ENCODE results near the gene BBLN. TPM values are rescaled to one million over a fixed set of nuclear protein-coding genes. Genes with fewer than 3 reads are reported as not detected.

Gene BBLN
- total RNA-seq, 1 experiment from 2014 or later = 154 TPM

DNA sequence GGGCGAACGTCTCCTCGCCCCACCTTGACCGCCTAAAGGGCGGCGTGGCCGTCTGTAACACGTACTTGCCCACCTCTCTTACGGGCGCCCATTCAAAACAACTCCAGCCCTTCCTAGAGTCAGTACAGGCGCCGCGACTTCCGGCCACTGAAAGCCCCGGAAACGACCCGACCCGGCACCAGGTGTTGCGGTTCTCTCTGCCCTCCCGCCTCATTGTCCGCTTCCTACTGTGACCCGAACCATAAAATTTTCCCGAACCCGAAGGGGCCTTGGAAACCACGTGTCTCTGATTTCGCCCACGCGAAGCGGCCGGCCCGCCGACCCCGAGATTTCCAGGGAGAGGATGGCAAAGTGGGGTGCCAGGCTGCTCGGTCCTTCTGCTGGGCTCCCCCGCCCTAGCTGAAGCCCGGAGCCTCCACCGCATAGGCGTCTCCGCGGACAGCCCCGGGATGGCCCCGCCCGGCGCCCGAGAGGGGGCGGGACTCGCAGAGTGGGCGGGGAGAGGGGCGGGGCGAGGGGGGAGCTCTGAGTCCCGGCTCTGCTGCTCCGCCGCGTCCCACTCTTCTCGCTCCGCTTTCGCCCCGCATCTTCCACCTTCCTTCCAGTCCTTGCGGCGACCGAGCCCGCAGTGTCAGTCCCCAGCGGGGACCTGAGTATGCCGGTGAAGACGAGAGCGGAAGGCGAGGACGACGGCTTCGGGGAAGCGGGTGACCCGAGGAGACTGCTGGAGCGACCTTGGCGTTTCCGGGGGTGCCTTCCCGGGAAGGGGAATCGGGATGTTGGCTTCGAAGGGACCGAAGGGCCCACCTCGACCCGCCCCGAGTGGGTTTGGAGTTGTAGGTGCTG is 31.9 kb upstream of the BBLN start:
- POLR2A ChIA-PET (ENCODE audit: unreplicated experiment) = interaction anchor here (0.5 to 1.5 kb wide), 7 partner anchors 9 to 199 kb away, joined by 3 to 14 read pairs (median 4); partner anchors contain the start of gene BBLN
- peak; percentile 77 to 92 for DNase-seq
- intact Hi-C loops (cut with micrococcal nuclease; ENCODE audit: unreplicated experiment) = loop anchor here (1.0 to 5.0 kb wide), 6 partner anchors 21 to 424 kb away; partner anchors contain the start of genes BBLN, GOLGA2, LCN2 and SLC27A4
- Histone ChIP-seq H3K27me3 (ENCODE audit: insufficient read depth, low read depth) (no peaks in the 10 kb centered on the region), H2AFZ (peak overlapping the region; percentile 94), H3K4me1 (replicated peaks; ENCODE audit: insufficient read depth) (peaks cover 22% of the 10 kb centered on the region), H3K79me2 (ENCODE audit: low read depth) (peaks cover 42% of the 10 kb centered on the region), H3K4me2 (peak overlapping the region; percentile 91), H3K27ac (peak overlapping the region; percentile 66), H4K20me1 (ENCODE audit: insufficient read depth) (peaks cover 16% of the 10 kb centered on the region), H3K9me2 (ENCODE audit: insufficient read depth) (no peaks in the 10 kb centered on the region), H3K36me3 (ENCODE audit: low read depth) (no peaks in the 10 kb centered on the region), H3F3A (ENCODE audit: insufficient read depth, low read depth) (peaks cover 13% of the 10 kb centered on the region; the same call in 1 of the 2 replicates), H3K4me3 (peak overlapping the region; percentile 86), H3K9me3 (ENCODE audit: insufficient read depth, low read depth) (no peaks in the 10 kb centered on the region)
- no TSS peak for BruUV-seq (replicated peaks)
- CTCF ChIA-PET = interaction anchor here (0.6 to 1.4 kb wide), 6 partner anchors 8 to 343 kb away, joined by 3 to 10 read pairs (median 3); partner anchors contain the start of gene CDK9
- TF ChIP-seq, protein P1, sequence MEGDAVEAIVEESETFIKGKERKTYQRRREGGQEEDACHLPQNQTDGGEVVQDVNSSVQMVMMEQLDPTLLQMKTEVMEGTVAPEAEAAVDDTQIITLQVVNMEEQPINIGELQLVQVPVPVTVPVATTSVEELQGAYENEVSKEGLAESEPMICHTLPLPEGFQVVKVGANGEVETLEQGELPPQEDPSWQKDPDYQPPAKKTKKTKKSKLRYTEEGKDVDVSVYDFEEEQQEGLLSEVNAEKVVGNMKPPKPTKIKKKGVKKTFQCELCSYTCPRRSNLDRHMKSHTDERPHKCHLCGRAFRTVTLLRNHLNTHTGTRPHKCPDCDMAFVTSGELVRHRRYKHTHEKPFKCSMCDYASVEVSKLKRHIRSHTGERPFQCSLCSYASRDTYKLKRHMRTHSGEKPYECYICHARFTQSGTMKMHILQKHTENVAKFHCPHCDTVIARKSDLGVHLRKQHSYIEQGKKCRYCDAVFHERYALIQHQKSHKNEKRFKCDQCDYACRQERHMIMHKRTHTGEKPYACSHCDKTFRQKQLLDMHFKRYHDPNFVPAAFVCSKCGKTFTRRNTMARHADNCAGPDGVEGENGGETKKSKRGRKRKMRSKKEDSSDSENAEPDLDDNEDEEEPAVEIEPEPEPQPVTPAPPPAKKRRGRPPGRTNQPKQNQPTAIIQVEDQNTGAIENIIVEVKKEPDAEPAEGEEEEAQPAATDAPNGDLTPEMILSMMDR (conservative IDR thresholded peaks at IDR 0.05) = no peak
- TF ChIP-seq EZH2 (IDR thresholded peaks at IDR 0.05; ENCODE audit: low read depth) = no peak

DNA sequence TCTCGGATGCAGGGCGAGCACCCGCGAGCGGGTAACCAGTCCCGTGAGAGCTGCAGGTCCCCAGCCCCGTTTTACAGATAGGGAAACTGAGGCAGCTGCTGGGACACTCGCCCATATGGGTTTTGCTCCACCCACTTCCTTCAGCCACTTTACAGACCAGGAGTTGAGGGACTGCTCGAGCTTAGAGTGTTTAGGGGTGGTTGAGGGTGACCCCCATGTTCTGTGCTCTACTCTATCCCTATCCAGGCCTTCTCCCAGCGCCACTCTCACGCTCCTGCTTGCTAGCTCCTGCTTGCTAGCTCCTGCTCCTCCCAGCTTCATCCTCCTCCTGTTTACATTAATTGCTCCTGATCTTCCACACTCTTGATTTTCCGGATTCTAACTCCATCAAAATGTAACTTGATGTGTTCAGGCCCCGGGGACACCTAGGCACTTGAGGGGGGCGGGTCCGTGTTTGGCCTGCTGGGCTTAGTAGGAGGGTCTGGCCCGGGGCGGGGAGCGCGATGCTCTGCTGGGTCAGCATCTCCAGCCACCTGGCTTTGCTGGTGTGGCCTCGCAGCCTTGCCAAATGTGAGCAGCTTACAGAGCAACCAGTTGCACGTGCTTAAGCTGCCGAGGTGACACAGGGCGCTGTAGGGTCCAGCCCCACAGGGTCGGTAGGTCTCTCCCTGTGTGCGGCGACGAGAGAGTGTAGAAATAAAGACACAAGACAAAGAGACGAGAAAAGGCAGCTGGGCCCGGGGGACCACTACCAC is 31.1 kb upstream of the BBLN start:
- CTCF ChIA-PET = interaction anchor here (0.6 to 1.4 kb wide), 6 partner anchors 9 to 343 kb away, joined by 3 to 5 read pairs (median 3); partner anchors contain the start of gene CDK9
- peak overlapping the region; percentile 94 for H2AFZ ChIP-seq
- BruUV-seq (replicated peaks) = TSS peak; percentile 87

More for the DNA sequence above, 31.1 kb upstream of the BBLN start:
- peaks cover 13% of the 10 kb centered on the region; the same call in 1 of the 2 replicates for H3F3A ChIP-seq (ENCODE audit: insufficient read depth, low read depth)
- no peaks in the 10 kb centered on the region for H3K27me3 ChIP-seq (ENCODE audit: insufficient read depth, low read depth)
- peaks cover 16% of the 10 kb centered on the region for H4K20me1 ChIP-seq (ENCODE audit: insufficient read depth)
- POLR2A ChIA-PET (ENCODE audit: unreplicated experiment) = interaction anchor here (0.5 to 1.5 kb wide), 7 partner anchors 8 to 200 kb away, joined by 3 to 14 read pairs (median 4); partner anchors contain the start of gene BBLN
- no peak for DNase-seq
- H3K4me2 ChIP-seq = peak overlapping the region; percentile 91
- H3K4me3 ChIP-seq = peak overlapping the region; percentile 86
- peaks cover 22% of the 10 kb centered on the region for H3K4me1 ChIP-seq (replicated peaks; ENCODE audit: insufficient read depth)
- intact Hi-C loops (cut with micrococcal nuclease; ENCODE audit: unreplicated experiment) = loop anchor here (1.0 to 5.0 kb wide), 6 partner anchors 20 to 423 kb away; partner anchors contain the start of genes BBLN, GOLGA2, LCN2 and SLC27A4
- H3K9me2 ChIP-seq (ENCODE audit: insufficient read depth) = no peaks in the 10 kb centered on the region
- no peaks in the 10 kb centered on the region for H3K36me3 ChIP-seq (ENCODE audit: low read depth)
- no peak overlapping the region for H3K27ac ChIP-seq
- TF ChIP-seq, protein P1 (conservative IDR thresholded peaks at IDR 0.05) = no peak
- no peak for TF ChIP-seq EZH2 (IDR thresholded peaks at IDR 0.05; ENCODE audit: low read depth)
- peaks cover 42% of the 10 kb centered on the region for H3K79me2 ChIP-seq (ENCODE audit: low read depth)
- H3K9me3 ChIP-seq (ENCODE audit: insufficient read depth, low read depth) = no peaks in the 10 kb centered on the region

Data from PC-9 (cell line).